HG03045 (cell line): ENCODE data around the gene ZDHHC14.

Experiments used
- ATAC-seq: cut with Tn5 transposase; IDR thresholded peaks from one replicate; pipeline ENCODE4 v1.9.1; 2021; ENCODE audit warnings: mild to moderate bottlenecking, moderate library complexity; ENCODE audit not compliant: unreplicated experiment

The ZDHHC14 gene

GRCh38 chr6:157635388-157636244 lies 254.6 kb downstream of the ZDHHC14 start:
- ATAC-seq = no peak

GRCh38 chr6:157637516-157637915 lies 256.5 kb downstream of the ZDHHC14 start:
- no peak for ATAC-seq

GRCh38 chr6:157637941-157638662 lies 257.1 kb downstream of the ZDHHC14 start:
- ATAC-seq = no peak

DNA sequence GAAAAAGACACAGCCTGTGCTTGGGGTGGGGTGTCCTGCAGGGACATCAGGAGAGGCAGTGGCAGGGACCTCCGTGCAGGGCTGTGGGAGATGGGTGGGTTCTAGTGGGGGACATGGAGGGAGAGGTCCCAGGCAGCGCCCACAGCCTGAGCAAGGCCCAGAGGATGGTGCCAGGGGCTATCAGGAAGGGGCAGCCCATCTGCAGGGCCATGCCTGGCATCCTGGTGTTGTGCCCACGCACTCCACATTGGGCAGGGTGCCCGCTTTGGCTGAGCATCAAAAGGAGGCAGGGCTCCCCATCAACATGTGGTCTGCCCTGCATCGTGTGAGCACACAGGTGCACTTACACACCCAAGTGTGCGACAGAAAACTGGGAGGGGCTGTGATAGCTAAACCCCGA lies 257.8 kb downstream of the ZDHHC14 start:
- ATAC-seq = no peak

DNA sequence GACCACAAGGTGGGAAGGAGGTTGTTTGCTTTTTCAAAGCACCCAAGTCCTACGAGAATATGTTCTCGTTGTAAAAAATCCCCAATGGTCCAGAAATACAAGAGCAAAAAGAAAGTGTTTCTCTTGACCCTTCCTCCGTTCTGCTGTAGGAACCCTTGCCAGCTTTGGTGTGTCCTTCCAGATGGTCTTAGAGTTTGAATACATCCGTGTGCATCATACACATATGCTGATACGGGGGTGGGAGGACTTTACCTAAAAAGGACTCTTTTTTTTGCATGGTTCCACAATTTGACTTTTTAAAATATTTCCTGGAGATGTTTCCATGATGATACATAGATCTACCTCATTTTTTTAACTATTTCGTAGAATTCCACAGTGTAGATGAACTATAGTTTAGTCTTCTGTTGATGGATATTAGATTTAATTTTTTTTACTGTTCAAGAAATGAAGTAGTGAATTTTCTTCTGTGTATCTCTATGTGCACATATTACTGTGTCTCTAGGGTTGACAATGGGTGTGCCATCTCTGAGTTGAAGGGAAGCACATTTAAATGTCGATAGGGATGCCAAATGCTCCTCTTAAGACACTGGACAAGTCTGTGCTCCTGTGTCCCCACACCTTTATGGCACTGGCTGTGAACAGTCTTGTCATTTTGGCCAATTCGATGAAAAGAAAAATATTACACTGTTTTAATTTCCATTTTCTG lies 259.9 kb downstream of the ZDHHC14 start:
- ATAC-seq = no peak

- ATAC-seq = no peak
Measured at GRCh38 chr6:157641837-157642236, 260.8 kb downstream of the ZDHHC14 start.

- no peak for ATAC-seq
Measured at GRCh38 chr6:157642736-157643135, 261.7 kb downstream of the ZDHHC14 start.

GRCh38 chr6:157644043-157644810 lies 263.2 kb downstream of the ZDHHC14 start:
- ATAC-seq = no peak

DNA sequence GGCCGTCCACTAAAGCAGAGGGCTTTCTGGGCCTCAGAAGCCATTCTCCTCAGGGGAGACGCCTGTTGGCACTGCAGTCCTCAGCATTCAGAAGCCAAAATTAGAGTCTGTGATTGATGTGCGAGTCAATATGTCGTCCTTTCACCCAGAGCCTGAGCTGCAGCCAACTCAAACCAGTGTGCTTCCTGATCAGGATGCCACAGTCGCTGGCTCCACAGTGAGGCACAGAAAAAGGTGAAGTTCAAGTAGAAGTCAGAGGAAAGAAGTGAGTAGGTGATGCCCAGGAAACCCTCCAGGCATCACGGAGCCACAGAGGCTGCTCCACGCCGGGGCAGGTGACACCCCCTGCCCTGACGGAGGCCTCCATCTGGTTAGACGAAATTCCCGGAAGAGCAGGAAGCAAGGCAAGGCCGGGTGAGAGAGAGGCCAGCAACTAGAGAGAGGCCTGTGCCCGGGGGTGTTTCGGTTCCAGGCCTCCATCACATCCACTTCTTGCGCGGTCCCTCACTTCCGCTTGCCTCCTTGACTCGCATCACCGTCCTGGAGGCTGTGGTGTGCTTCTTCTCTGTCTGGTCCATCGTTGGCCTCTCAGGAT lies 264.3 kb downstream of the ZDHHC14 start:
- no peak for ATAC-seq

DNA sequence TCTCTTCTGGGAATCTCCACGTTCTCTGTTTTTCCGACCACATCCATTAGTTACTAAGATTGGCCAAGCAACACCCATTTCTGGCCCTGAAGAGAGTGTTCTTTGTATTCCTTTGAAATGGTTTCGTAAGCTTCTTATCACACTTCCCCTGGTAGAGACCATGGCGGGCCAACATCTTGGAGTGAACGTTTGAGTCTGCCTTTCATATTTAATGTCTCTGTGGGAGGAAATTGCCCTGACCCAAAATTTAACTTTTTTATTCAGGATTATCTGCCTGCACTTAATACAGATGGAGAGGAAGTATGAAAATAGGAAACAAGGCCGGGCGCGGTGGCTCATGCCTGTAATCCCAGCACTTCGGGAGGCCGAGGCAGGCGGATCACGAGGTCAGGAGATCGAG lies 265.0 kb downstream of the ZDHHC14 start:
- no peak for ATAC-seq

DNA sequence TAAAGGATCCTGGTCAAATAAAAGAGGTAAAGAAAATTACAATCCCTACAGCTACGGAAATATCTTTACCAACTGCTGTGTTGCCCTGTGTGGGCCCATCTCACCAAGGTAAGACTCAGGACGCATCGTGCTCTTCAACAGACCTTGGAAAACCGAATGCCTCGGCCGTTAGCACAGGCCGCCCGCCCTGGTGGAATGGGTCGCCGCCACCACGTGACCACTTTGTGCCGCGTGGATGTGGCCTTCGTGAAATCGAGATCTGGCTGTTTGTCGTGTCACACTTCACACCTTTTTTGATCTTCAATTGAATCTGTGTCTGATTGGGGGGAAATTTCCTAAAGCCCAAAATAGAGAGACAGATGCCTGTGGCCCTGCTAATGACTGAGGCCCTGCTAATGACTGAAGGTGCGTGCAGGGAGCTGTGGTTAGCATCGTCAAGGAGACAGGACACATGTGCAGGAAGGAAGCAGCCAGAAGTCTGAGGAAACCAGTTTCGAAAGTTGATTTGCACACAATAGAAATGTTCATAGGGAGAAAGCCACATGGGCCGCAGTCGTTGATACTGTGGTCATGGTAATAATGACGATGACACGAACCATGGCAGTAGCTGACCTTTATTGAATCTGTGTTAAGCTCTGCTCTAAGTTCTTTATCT lies 266.4 kb downstream of the ZDHHC14 start:
- ATAC-seq = no peak

DNA sequence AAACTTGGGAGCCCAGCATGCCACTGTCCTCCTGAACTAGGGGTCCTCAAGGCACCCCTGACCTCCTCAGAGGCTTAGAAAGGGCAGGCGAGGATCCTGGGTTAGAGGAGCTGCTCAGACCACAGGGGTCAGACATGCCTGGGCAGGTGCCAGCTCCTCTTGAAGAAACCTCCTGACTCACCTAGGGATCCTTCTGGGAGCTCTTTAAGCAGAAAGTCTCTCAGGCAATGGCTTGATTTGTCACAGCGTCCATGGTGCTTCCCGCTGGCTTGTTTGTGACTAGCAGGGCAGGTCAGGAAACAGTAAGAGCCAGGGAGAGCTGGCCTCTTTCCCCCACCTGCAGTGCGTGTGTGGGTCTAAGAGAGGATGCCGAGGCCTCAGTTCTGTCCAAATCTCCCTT lies 267.6 kb downstream of the ZDHHC14 start:
- ATAC-seq = no peak

DNA sequence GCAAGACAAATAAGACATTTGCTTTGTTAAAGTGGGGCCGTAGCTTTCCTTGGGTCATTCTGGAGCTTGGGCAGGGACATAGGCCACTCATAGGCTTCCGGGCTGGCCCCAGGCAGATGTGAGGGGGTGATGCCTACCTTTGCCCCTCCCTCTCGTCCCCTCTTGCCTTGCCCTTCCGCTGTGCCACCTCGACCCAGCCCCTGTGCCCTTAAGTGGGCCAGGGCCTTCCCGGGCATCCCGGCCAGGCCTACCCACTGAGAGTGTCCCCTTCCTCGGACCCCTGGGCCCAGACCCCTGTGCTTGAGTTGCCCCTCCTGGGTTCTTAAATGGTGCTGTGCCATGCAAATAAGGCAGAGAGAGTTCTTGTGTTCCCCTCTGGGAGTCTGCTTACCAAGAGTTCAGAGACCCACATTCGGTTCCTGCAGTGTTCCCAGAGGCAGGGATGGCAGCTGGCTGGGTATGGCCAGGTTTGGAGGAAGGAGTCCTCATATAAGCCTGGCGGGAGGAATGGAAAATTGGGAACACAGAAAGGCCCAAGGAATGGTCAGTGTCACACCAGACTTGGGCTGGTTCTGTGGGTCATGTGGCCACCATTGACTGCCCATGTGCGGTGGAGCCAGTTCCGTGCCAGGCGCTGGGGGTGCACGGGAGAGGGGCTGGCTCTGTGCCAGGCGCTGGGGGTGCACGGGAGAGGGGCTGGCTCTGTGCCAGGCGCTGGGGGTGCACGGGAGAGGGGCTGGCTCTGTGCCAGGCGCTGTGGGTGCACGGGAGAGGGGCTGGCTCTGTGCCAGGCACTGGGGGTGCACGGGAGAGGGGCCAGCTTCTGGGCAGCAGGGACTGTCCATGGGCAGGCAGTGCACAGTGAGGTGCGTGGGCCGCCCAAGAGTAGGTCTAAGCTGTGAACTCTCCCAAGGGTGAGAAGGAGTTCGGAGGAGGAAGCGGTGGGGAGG lies 268.6 kb downstream of the ZDHHC14 start:
- no peak for ATAC-seq

DNA sequence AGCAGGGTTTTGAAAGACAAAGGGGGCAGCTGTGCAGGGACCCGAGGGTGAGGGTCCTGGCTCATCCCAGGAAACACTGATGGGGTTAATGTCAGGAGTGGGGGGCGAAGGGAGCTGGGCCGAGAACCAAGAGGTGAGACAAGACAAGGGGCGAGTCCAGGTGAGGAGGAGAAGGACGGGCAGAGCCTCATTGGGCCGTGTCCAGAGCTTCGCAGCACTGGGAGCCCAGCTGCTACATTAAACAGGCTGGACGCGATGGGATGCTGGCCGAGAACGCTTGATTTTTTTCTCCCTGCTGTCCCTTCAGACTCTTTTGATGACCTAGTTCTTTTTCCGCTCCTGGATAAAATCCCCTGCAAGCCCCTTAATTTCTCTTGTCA lies 269.3 kb downstream of the ZDHHC14 start:
- ATAC-seq = no peak

- no peak for ATAC-seq
Measured at GRCh38 chr6:157650801-157651200, 269.8 kb downstream of the ZDHHC14 start.

GRCh38 chr6:157651731-157652490 lies 270.9 kb downstream of the ZDHHC14 start:
- ATAC-seq = no peak

- ATAC-seq = no peak
Measured at GRCh38 chr6:157652601-157653363, 271.8 kb downstream of the ZDHHC14 start.
